Progenitor cell of endocrine pancreas (in vitro differentiated cells): ENCODE measurements around the gene F13B. TPM values are rescaled to one million over a fixed set of nuclear protein-coding genes. Genes with fewer than 3 reads are reported as not detected.

Experiments
- DNase-seq: peaks from one replicate; pipeline ENCODE4 v3.0.0; 2021; ENCODE audit warnings: low spot score; ENCODE audit not compliant: unreplicated experiment
- H3K27ac Mint-ChIP-seq: 2 replicates; pipeline ENCODE4 v1.8.0; 2021; ENCODE audit warnings: mild to moderate bottlenecking, moderate library complexity, mixed read lengths
- H3K27me3 Mint-ChIP-seq: 2 replicates; pipeline ENCODE4 v1.8.0; 2021; ENCODE audit warnings: mixed read lengths
- H3K36me3 Mint-ChIP-seq: 2 replicates; pipeline ENCODE4 v1.8.0; 2022; ENCODE audit warnings: mixed read lengths; ENCODE audit not compliant: insufficient read depth
- H3K4me1 Mint-ChIP-seq: 2 replicates; pipeline ENCODE4 v1.8.0; 2021; ENCODE audit warnings: low read depth, mixed read lengths
- H3K4me3 Mint-ChIP-seq: 2 replicates; pipeline ENCODE4 v1.8.0; 2021; ENCODE audit warnings: low read depth, mild to moderate bottlenecking, moderate library complexity, mixed read lengths
- H3K9me3 Mint-ChIP-seq: 2 replicates; pipeline ENCODE4 v1.8.0; 2021; ENCODE audit warnings: low read depth, mixed read lengths
- CTCF ChIP-seq: fragments of 200-600 bp; sonication (generic); IDR thresholded peaks from one replicate; pipeline ENCODE4 v1.5.0; 2021; ENCODE audit warnings: antibody characterized with exemption, mild to moderate bottlenecking; ENCODE audit not compliant: unreplicated experiment
- total RNA-seq: library from RNA; stranded (reverse); gene quantifications from 2 replicates; pipeline ENCODE4 v1.2.1, GENCODE V29; 2021

F13B gene
- total RNA-seq, 1 donor from 2014 or later, result not detected

DNA sequence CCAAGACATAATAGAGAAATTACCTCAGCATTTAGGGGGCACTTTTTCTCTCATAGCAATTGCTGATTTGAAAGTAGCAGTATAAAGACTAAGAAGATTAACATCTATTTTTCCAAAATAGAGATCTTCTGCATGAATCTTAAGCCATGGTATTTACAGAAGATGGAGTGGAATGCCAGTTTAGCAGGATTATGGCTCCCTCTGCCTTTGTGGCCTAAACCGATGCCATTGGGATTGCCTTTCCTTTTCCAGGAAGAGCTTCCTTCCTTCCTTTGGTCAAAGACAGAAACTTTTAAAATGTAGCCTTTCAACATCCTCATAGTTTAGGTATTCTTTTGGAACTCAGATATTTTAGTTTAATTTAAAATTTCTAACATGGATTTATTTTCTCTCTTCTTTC is 50.3 kb downstream of the F13B start:
- Mint-ChIP-seq H3K36me3 (no peaks in the 10 kb centered on the region), H3K4me1 (no peaks in the 10 kb centered on the region), H3K27ac (no peak overlapping the region), H3K27me3 (no peaks in the 10 kb centered on the region), H3K9me3 (peaks cover 2% of the 10 kb centered on the region), H3K4me3 (no peak overlapping the region)
- no peak for DNase-seq
- no peak for TF ChIP-seq CTCF

DNA sequence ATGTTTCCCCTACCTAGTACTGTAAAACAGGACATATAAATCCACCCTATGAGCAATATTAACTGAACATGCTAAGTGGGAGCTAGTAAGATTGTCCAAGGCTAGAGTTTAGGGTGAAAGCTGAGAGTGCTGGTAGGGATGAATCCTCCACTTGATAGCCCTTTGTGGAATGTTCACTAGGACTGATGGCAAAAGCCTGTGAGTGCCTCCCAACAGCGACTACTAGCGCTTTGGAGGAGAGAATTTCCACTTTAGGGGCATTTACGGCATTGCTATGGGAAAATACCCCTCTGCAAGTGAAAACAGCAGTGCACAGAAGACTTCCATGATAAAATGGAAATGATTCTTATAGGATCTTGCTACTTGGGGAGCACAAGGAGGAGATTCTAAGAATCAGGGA is 53.8 kb downstream of the F13B start:
- Mint-ChIP-seq H3K4me3 (no peak overlapping the region), H3K27ac (no peak overlapping the region), H3K9me3 (peaks cover 11% of the 10 kb centered on the region), H3K4me1 (no peaks in the 10 kb centered on the region), H3K27me3 (no peaks in the 10 kb centered on the region), H3K36me3 (no peaks in the 10 kb centered on the region)
- DNase-seq, result no peak
- no peak for TF ChIP-seq CTCF

- Mint-ChIP-seq H3K27me3 (no peaks in the 10 kb centered on the region), H3K9me3 (peaks cover 11% of the 10 kb centered on the region), H3K36me3 (no peaks in the 10 kb centered on the region), H3K27ac (no peak overlapping the region), H3K4me1 (no peaks in the 10 kb centered on the region), H3K4me3 (no peak overlapping the region)
- no peak for TF ChIP-seq CTCF
- DNase-seq, result no peak
Observed at GRCh38 chr1:197011614-197012013, 55.4 kb downstream of the F13B start.

- peaks cover 11% of the 10 kb centered on the region for H3K9me3 Mint-ChIP-seq
- no peak overlapping the region for H3K4me3 Mint-ChIP-seq
- no peak for DNase-seq
- TF ChIP-seq CTCF, result no peak
- H3K36me3 Mint-ChIP-seq, result no peaks in the 10 kb centered on the region
- H3K4me1 Mint-ChIP-seq, result no peaks in the 10 kb centered on the region
- no peaks in the 10 kb centered on the region for H3K27me3 Mint-ChIP-seq
- H3K27ac Mint-ChIP-seq, result no peak overlapping the region
Observed at GRCh38 chr1:197008861-197009260, 58.2 kb downstream of the F13B start.

DNA sequence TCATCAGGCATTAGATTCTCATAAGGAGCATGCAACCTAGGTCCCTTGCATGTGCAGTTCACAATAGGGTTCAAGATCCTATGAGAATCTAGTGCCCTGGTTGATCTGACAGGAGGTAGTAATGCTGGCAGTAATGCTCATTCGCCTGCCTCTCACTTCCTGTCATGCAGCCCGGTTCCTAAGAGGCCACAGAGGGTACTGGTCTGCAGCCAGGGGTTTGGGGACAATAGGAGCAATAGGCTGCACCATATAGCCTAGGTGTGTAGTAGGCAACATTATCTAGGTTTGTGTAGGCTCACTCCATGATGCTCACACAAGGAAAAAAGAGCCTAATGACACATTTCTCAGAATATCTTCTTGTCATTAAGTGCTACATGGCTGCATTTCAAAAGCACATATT is 63.9 kb downstream of the F13B start:
- no peak overlapping the region for H3K4me3 Mint-ChIP-seq
- DNase-seq, result no peak
- no peaks in the 10 kb centered on the region for H3K36me3 Mint-ChIP-seq
- no peaks in the 10 kb centered on the region for H3K4me1 Mint-ChIP-seq
- no peak overlapping the region for H3K27ac Mint-ChIP-seq
- TF ChIP-seq CTCF, result no peak
- H3K9me3 Mint-ChIP-seq, result no peaks in the 10 kb centered on the region
- no peaks in the 10 kb centered on the region for H3K27me3 Mint-ChIP-seq
